Bronchial epithelial cell (primary cell): ENCODE results near the gene PPM1N. TPM values are rescaled to one million over a fixed set of nuclear protein-coding genes. Genes with fewer than 3 reads are reported as not detected.

Experiments
- DNase-seq: peaks from one replicate; pipeline ENCODE4 v3.0.0-alpha.2; 2010; ENCODE audit warnings: low read depth
- FAIRE-seq: peaks from 2 replicates; lab custom pipeline; 2011; peaks lifted over from hg19 to GRCh38; lab: Jason Lieb, UNC
- H3K27me3 ChIP-seq: 2 replicates; pipeline ENCODE4 v1.5.1; 2011; ENCODE audit warnings: low read length; ENCODE audit not compliant: control insufficient read depth, insufficient read depth
- H3K36me3 ChIP-seq: 2 replicates; pipeline ENCODE4 v1.5.1; 2011; ENCODE audit warnings: low read length; ENCODE audit not compliant: control insufficient read depth, insufficient read depth
- H3K4me3 ChIP-seq: 2 replicates; pipeline ENCODE4 v1.5.1; 2011; ENCODE audit warnings: mild to moderate bottlenecking, low read depth, low read length, control low read depth
- CTCF ChIP-seq: IDR thresholded peaks from 2 replicates; pipeline ENCODE4 v1.5.1; 2011; ENCODE audit warnings: mild to moderate bottlenecking, moderate library complexity, low read length, control low read depth, inconsistent platforms; ENCODE audit not compliant: insufficient read depth, severe bottlenecking
- total RNA-seq: library from RNA; depleted of rRNA; stranded (reverse); fragments of >200 nt; gene quantifications from 2 replicates; pipeline ENCODE4 v1.2.1, GENCODE V29; 2014

PPM1N gene
- total RNA-seq, 1 donor from 2014 or later: 1.6 TPM

DNA sequence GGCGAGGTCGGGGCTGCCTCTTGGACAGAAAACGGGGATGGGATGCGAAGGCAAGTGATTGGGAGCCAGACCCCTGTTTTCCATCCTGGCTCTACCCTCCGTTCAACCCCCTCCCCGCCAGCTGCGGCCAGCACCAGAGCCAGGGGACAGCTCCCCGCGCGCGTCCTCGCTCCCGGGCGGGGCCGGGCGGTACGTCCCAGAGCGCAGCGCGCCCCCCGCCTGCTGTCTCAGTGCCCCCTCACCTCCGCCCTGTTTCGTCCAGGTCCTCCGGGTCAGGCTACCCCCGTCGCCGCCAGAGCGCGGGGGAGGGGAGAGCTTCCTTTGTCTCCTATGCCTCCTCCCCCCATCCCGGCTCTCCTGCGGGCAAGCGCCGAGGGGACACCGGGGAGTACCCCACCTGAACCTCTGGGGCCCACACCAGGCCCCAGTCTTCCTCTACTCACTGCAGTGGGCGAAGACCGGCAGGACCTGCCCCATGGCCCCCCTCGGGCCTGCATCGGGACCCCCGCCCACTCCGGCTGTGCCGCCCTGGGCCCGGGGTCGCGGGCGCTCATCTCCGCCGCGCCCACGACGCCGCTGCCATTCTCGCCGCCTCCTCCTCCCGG is 1.8 kb upstream of the PPM1N start:
- DNase-seq (no peak), FAIRE-seq (no peak)
- Histone ChIP-seq H3K27me3 (no peaks in the 10 kb centered on the region), H3K36me3 (no peaks in the 10 kb centered on the region), H3K4me3 (peak overlapping the region; percentile 55)
- no peak for TF ChIP-seq CTCF

GRCh38 chr19:45497791-45498190 is 452 bp upstream of the PPM1N start:
- no peak overlapping the region for H3K4me3 ChIP-seq
- H3K27me3 ChIP-seq: no peaks in the 10 kb centered on the region
- no peaks in the 10 kb centered on the region for H3K36me3 ChIP-seq
- no peak for TF ChIP-seq CTCF
- no peak for FAIRE-seq
- no peak for DNase-seq

- no peak overlapping the region for H3K4me3 ChIP-seq
- no peaks in the 10 kb centered on the region for H3K36me3 ChIP-seq
- H3K27me3 ChIP-seq: no peaks in the 10 kb centered on the region
- TF ChIP-seq CTCF: no peak
- DNase-seq: peak; percentile 56
- FAIRE-seq: no peak
Observed at GRCh38 chr19:45499196-45500180, 1.2 kb downstream of the PPM1N start.

DNA sequence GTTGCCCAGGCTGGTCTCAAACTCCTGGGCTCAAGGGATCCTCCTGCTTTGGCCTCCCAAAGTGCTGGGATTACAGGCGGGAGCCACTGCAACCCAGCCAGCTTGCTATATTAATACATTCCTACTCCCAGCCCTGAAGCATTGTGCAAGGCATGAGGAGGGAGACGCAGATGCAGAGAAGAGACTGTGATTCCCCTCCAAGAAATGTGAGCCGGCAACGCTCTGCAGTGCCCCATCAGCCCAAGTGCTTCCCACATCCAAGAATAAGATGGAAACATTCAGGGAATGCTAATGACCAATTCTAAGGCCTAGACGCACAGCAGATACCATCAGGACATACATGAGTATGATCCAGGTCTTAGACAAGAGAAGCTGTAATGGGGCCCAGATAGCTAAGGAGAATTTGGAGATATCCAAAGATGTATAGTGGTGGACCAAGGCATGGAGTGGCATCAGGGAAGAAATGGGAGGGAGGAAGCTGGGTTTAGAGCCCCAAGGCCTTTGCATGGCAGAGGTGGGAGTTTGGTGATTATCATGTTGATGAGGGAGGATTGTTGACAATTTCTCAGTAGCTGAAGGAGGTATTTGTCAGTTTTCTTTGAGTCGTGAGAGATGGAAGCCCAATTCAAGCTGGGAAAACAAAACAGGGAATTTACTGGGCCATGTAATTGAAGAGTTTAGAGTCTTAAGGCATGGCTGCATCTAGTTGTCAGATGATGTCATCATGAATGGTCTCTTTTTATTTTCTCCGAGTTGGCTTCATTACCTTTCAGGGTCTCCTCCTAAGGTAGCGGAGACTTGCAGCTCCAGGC is 2.9 kb downstream of the PPM1N start:
- Histone ChIP-seq H3K4me3 (no peak overlapping the region), H3K36me3 (no peaks in the 10 kb centered on the region), H3K27me3 (no peaks in the 10 kb centered on the region)
- DNase-seq: no peak
- TF ChIP-seq CTCF: no peak
- no peak for FAIRE-seq

DNA sequence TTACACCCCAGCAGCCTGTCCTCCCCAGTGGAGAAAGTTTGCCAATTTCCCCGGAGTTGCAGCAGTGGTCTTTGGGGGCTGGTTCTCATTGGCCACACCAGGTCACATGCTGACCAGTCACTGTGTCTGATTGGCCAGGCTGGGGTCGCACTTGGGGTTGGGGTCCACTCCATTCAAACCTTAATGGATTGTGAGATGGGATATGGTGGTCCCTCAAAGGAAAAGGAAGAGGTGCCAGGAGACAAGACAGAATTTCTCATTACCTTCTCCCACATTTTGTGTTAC is 3.4 kb downstream of the PPM1N start:
- Histone ChIP-seq H3K4me3 (no peak overlapping the region), H3K27me3 (no peaks in the 10 kb centered on the region), H3K36me3 (no peaks in the 10 kb centered on the region)
- no peak for TF ChIP-seq CTCF
- DNase-seq: no peak
- FAIRE-seq: no peak
